GM18520 (cell line): ENCODE measurements around the gene TSPEAR.
"Not testable (repeated sequence)": the region's sequence is repeated elsewhere in the genome, so short reads cannot be mapped to it uniquely, and the experiment has no call there.

Experiments
- ATAC-seq: cut with Tn5 transposase; IDR thresholded peaks from one replicate; pipeline ENCODE4 v1.9.1; 2021; ENCODE audit not compliant: unreplicated experiment

The TSPEAR gene

GRCh38 chr21:44656868-44657267 lies 54.5 kb downstream of the TSPEAR start:
- ATAC-seq, result no peak

DNA sequence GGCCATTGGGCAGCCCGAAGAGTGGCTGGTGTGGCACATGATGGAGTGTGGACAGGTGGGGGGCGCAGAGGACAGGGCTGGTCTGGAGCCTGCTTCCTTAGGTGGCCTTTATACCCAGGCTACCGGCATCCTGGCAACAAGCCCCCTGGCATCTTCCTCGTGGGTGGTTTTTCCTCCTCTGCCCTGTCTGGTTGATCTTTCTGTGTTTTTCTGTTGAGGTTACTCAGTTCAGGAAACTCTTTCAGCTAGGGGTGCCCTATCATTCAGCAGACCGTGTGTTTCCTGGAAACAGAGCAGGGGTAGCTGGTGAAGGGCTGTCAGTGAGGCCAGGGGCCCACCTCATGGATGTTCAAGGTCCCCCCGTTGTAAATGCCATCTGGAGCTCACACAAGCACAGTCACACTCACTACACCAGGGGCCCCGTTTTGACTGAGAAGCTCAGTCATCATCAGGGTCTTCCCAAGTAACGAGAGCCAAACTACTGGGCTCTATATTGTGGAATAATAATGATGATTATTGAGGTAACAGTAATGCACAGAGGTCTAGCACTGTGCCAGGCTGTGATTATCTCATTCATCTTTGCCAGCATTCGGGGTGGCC lies 56.7 kb downstream of the TSPEAR start, which contains the start of gene KRTAP12-4:
Gene KRTAP12-4, minus strand, starts transcription at position 84 of the 600 bp plus-strand sequence. Its CDS starts 45 bp downstream, at position 39.
- no peak for ATAC-seq

- no peak for ATAC-seq
Measured at GRCh38 chr21:44653656-44654575, 57.5 kb downstream of the TSPEAR start.

DNA sequence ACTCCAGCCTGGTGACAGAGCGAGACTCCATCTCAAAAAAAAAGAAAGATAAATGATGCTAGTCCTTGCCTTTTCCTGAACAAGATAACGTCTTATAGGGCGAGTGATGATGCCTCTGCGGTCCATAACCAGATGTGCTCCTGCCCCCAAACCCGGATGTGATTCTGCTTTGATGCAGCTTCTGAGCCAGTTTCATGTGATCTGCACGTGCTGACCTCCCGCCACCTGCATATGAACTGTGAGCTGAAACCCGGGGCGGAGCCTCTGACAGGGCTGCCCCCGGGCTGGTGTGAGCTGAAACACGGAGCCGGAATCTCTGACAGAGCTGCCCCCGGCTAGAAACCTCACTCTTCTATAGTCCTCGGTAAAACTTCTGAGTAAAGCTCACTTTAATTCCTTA lies 58.2 kb downstream of the TSPEAR start:
- ATAC-seq, result no peak

DNA sequence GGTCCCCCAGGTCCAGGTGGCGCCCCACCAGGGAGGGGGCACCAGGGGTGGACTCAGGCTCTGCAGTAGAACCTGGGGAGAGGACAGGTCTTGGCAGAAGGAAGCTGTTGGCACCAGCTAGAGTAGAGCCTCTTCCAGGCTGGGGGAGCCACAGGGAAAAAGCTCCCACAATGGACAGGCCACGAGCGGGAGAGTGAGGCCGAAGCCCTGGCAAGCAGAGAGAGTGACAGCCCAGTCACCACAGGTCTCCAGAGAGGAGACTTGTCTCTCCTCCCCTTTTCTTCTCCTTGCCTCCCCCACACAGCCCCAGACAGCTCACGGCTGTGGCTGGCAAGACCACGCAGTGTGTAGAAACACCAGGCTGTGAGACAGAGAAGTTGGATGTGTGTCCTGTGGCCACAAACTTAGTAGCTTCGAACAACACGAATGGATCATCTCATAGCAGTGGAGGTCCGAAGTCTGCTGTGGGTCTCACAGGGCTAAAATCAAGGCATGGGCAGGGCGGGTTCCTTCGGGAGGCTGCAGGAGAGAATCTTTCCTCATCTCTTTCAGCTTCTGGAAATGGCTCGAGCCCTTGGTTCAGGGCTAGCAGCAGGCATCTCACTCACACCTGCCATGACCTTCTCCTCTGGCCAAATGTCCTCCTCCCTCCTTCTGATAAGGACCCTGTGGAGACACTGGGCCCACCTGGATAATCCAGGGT lies 60.2 kb downstream of the TSPEAR start:
- ATAC-seq, result no peak

- no peak for ATAC-seq
Measured at GRCh38 chr21:44650265-44650972, 61.0 kb downstream of the TSPEAR start.

DNA sequence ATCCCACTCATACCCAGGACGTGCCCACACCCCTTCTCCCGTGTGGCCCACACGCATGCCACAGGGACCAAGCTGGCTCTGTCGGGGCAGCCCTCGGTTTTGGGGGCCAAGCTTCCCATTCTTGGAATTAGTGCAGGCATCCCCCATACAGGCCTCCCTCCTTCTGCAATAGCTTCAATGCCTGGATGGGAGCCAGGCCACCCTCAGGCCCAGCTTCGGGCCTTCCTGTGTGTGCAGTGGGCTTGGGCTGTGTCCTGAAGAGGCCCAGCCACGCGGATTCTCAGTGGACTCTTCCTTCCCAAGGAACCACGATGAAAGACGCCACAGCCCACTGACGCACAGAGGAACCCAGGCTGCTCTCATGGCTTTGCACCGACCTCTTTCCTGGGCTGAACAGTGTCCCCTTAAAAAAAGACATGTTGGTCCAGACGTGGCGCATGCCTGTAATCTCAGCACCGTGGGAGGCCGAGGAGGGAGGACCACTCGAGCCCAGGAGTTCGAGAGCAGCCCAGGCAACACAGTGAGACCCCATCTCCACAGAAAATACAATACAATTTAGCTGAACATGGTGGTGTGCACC lies 61.8 kb downstream of the TSPEAR start:
- no peak for ATAC-seq

DNA sequence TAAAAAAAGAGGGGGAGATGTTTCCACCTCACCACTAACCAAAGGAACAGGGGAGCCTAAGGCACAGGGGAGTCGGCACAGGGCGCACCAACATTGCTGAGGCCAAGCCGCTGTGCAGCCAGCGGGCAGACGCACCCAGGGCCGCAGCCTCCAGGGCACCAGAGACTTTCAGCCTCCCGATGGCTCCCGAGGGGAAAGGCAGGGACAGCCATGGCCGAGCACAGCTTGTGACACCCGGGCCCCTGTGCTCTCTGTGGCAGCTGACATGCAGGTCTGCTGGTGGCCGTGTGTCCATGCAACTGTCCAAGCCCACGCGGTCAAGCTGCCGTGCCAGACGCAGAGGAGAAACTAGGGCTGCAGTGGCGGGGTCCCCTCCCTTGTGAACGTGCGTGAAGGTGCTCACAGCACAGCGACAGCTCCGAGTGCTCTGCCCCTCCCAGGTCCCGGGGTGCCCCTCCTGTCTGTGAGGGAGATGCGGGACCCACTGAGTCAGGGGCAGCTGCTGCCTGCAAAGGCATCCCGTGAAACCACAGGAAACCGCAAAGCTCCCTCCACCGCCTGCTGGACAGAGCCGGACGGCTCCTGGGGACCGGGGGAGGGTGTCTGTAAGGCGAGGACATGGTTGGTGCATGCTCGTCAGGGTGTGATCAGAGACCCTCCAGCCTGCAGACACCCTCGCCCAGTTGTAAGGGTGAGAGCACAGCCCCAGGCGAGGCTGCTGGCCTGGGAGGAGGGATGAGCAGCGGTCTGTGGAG lies 62.6 kb downstream of the TSPEAR start:
- no peak for ATAC-seq

DNA sequence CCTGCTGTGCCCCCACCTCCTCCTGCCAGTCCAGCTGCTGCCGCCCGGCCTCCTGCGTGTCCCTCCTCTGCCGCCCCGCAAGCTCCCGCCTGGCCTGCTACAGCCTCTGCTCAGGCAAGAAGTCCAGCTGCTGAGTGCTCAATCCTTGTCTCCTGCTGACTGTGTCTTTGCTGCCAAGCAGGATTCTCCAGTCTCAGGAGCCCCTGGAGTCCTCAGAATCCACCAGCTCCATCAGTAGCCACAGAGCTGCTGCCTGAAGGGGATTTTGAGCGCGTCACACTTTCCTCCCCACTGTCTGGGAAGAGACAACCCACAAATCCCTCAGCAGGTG lies 64.2 kb downstream of the TSPEAR start:
- no peak for ATAC-seq

DNA sequence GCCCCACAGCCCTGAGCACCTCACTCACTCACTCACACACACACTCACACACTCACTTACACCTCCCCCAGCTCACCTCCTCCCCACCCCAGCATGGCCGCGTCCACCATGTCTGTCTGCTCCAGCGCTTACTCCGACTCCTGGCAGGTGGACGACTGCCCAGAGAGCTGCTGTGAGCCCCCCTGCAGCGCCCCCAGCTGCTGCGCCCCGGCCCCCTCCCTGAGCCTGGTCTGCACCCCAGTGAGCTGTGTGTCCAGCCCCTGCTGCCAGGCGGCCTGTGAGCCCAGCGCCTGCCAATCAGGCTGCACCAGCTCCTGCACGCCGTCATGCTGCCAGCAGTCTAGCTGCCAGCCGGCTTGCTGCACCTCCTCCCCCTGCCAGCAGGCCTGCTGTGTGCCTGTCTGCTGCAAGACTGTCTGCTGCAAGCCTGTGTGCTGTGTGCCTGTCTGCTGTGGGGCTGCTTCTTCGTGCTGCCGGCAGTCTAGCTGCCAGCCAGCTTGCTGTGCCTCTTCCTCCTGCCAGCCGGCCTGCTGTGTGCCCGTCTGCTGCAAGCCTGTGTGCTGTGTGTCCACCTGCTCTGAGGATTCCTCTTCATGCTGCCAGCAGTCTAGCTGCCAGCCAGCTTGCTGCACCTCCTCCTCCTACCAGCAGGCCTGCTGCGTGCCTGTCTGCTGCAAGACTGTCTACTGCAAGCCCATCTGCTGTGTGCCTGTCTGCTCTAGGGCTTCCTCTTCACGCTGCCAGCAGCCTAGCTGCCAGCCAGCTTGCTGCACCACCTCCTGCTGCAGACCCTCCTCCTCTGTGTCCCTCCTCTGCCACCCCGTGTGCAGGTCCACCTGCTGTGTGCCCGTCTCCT lies 64.8 kb downstream of the TSPEAR start, which contains the start of gene KRTAP10-11:
Gene KRTAP10-11, plus strand, starts transcription at position 49 of the 856 bp plus-strand sequence. Its CDS starts 45 bp downstream, at position 94.
- ATAC-seq, result not testable (repeated sequence)

GRCh38 chr21:44644878-44645277 lies 66.5 kb downstream of the TSPEAR start:
- no peak for ATAC-seq

GRCh38 chr21:44643741-44644310 lies 67.5 kb downstream of the TSPEAR start:
- ATAC-seq, result no peak

DNA sequence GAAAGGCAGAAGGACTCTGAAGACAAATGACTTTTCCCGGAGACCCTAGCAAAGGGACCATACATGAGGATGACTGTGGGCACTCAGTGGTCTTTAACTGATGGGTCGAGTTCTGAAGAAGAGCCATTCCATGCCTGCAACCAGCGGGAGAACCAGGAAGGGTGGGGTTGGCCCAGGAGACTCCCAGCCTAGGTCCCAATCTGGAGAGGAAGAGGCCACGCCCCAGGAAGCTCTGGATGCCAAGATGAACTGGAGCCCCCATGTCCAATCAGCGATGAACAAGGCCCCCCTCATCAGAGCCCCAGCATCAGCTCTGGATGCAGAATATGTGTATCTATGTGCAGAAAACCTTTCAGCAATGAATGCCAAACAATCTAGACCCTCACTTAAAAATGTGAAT lies 70.6 kb downstream of the TSPEAR start:
- ATAC-seq, result no peak

DNA sequence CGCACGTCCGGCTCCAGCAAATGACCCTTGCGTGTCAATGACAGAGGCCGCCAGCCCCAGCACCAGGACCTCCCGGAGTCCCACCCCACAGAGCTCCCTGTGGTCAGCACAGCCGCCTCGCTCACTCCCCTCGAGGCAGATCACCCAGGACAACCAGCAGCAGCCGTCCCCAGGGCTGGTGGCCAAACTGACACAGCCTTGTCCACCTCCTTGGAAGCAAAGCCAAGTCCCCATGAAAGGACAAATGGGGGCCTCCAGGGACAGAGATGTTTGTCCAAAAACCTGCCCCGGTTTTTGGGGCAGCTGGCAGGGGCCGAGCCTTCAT lies 72.1 kb downstream of the TSPEAR start:
- ATAC-seq, result no peak

- not testable (repeated sequence) for ATAC-seq
Measured at GRCh38 chr21:44638506-44639330, 72.7 kb downstream of the TSPEAR start.

- not testable (repeated sequence) for ATAC-seq
Measured at GRCh38 chr21:44637851-44638348, 73.5 kb downstream of the TSPEAR start.

DNA sequence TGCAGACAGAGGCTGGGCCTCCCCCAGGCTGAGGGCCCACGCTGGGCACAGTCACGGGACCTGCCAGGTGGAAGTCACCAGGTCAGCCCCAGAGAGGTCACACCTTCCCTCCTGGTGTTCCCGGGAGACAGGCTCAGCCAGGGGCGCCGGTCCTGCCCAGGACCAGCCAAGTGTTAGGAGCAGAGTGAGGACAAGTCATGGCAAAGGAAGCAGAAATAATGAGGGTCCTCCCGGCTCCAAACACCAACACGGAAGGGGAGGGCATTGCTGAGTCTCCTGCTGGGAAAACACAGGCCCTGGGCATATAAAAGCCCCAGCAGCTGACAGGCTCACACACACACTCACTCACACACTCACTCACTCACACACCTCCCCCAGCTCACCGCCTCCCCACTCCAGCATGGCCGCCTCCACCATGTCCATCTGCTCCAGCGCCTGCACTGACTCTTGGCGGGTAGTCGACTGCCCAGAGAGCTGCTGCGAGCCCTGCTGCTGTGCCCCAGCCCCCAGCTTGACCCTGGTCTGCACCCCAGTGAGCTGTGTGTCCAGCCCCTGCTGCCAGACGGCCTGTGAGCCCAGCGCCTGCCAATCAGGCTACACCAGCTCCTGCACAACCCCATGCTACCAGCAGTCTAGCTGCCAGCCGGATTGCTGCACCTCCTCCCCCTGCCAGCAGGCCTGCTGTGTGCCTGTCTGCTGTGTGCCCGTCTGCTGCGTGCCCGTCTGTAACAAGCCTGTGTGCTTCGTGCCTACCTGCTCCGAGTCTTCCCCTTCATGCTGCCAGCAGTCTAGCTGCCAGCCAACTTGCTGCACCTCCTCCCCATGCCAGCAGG lies 74.1 kb downstream of the TSPEAR start, which contains the start of gene KRTAP10-10:
Gene KRTAP10-10, plus strand, starts transcription at position 339 of the 833 bp plus-strand sequence. Its CDS starts 62 bp downstream, at position 401.
- ATAC-seq, result no peak
